IPS-18c (cell line): ENCODE results near the gene PCBP3.

ENCODE experiments used
- H3K4me3 ChIP-seq: 2 replicates; pipeline ENCODE4 v1.7.0; 2013; ENCODE audit warnings: low read depth, mild to moderate bottlenecking, low read length, moderate library complexity; ENCODE audit not compliant: insufficient read depth
- H3K9me3 ChIP-seq: one replicate; pipeline ENCODE4 v1.6.1; 2013; ENCODE audit warnings: mild to moderate bottlenecking, low read length, moderate library complexity; ENCODE audit not compliant: control insufficient read depth, insufficient read depth

The PCBP3 gene

DNA sequence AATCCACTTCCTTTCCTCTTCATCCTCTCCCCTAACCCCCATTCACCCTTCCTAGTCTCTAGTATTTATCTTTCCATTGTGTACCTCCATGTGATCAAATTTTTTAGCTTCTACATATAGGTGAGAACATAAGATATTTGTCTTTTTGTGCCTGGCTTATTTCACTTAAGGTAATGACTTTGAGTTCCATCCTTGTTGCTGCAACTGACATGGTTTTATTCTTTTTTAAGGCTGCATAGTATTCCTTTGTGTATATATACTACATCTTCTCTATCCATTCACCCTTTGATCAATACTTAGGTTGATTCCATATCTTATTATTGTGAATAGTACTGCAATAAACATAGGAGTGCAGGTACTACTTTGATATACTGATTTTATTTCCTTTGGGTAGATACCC lies 128.7 kb downstream of the PCBP3 start:
- no peaks in the 10 kb centered on the region for H3K9me3 ChIP-seq
- no peak overlapping the region for H3K4me3 ChIP-seq

DNA sequence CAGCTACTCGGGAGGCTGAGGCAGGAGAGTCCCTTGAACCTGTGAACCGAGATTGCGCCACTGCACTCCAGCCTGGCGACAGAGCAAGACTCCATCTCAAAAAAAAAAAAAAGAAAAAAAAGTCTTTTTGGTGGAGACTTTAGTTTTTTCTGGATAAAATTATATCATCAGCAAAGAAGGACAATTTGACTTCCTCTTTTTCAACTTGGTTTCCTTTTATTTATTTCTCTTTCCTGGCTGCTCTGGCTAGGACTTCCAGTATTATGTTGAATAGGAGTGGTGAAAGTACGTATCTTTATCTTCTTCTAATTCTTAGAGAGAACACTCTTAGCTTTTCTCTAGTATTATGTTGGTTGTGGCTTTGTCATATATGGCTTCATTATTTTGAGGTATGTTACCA lies 130.8 kb downstream of the PCBP3 start:
- H3K9me3 ChIP-seq: no peaks in the 10 kb centered on the region
- H3K4me3 ChIP-seq: no peak overlapping the region

DNA sequence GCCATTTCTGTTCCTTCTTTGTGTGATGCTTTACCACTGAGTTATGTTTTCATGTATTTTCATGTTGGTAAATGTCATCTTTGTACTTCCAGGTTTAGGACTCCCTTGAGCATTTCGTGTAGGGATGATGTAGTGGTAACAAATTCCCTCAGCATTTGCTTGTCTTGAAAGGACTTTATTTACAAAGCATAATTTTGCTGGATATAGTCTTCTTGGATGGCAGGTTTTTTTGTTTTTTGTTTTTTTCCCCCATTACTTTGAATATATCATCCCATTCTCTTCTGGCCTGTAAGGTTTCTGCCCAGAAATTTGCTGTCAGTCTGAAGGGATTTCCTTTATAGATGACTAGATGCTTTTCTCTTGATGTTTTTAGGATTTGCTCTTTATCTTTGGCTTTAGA lies 133.4 kb downstream of the PCBP3 start:
- Histone ChIP-seq H3K4me3 (no peak overlapping the region), H3K9me3 (no peaks in the 10 kb centered on the region)

DNA sequence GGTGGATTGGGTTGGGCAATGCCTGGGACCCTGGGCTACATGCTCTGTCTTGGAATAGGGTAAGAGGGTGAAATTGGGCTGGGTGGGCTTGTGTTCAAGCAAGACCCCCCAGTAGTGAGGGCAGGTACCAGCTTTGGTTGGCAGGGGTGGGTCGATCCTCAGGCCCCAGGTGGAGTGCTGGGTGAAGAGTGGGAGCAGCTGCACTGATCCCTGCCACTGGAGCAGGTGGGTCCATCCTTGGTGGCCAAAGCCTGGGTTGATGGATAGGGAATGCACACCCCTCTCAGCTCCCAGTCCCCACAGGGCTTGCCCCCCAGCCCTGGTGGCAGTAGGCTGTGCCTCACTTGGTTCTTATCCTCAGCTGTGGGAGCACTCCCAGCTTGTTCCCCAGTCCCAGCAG lies 135.2 kb downstream of the PCBP3 start:
- no peak overlapping the region for H3K4me3 ChIP-seq
- H3K9me3 ChIP-seq: no peaks in the 10 kb centered on the region

DNA sequence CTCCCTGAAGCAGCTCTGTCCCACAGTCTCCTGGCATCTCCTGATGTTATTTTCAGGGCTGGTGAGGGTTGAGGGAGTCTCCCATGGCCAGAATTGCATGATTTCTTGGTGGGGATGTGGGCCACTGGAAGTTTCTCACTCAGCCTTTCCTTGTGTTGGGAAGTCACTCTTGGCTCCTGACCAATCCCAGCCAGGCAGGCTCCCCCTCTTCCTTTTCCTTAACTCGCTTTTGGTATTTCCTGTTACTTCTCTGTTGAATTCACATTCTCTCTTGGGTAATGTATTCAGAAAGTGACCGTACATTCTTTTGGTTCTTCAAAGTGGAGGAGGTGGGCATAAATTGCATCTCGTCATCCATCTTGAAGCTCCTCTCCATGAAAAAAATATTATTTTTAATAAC lies 135.7 kb downstream of the PCBP3 start:
- Histone ChIP-seq H3K4me3 (no peak overlapping the region), H3K9me3 (no peaks in the 10 kb centered on the region)

DNA sequence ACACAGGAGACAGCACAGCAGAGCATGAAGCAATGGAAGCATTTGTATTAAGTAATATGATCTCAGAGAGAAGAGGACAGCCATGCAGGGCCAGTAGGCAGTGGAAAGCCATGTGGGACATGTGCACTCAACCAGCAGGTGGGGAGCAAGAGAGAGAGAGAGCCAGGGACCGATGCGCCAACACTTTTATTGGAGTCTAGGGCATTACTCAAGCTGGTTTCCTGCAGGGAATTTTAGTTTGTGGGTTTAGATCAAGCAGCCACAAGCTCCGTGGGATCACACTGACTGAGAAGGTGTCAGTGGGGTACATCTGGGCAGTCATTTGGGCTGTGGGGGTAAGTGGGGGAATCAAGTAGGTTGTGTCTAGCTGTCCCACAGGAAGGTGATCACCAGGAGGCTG lies 137.1 kb downstream of the PCBP3 start:
- Histone ChIP-seq H3K9me3 (no peaks in the 10 kb centered on the region), H3K4me3 (no peak overlapping the region)

DNA sequence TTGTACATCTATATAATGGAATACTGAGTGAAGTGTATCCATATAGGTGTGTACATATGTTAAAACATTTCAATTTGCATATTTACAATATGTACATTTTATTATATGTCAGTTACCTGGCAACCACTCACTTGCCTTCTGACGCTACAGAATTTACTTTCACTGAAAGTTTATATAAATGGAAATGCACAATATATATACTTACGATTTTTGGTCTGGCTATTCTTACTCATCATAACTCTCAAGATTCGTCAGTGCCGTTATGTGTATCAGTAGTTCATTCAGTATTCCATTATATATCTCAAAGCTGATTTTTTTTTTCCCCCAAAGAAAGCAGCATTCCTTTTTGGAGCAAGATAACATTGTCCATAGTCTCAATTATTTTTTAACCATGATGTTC lies 138.2 kb downstream of the PCBP3 start:
- no peak overlapping the region for H3K4me3 ChIP-seq
- H3K9me3 ChIP-seq: no peaks in the 10 kb centered on the region

DNA sequence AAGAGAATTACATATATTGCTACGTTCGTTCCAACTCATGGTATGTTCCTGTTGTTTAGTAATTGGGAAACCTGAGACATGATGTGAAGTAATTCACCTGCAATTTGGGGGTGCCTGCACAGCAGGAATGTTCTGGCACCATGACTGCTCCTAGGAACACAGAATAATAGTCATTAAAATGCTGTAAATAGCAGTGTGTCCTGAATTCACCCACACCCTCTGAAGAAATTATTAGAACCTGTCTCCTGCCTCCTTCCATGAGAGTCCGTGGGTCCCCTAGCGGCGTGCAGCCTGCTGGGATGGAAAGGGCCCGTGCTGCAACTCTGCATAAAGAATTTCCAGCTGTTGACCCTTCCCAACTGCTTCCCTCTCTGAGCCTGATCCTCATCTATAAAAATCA lies 143.1 kb downstream of the PCBP3 start:
- H3K9me3 ChIP-seq: no peaks in the 10 kb centered on the region
- no peak overlapping the region for H3K4me3 ChIP-seq

DNA sequence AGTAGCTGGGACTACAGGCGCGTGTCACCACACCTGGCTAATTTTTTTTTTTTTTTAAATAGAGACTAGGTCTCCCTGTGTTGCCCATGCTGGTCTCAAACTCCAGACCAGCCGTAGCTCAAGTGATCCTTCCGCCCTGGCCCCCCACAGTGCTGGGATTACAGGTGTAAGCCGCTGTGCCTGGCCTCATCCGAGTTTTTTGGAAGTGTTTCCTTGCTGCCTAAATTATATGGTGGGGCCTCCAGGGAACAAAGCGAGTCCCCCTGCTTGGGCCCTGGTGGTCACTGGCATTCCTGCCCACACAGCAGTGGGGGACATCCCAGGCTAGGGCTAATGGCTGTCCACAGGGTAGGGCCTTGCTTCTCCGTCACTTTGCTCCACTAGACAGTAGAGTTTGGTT lies 143.8 kb downstream of the PCBP3 start:
- no peaks in the 10 kb centered on the region for H3K9me3 ChIP-seq
- no peak overlapping the region for H3K4me3 ChIP-seq

DNA sequence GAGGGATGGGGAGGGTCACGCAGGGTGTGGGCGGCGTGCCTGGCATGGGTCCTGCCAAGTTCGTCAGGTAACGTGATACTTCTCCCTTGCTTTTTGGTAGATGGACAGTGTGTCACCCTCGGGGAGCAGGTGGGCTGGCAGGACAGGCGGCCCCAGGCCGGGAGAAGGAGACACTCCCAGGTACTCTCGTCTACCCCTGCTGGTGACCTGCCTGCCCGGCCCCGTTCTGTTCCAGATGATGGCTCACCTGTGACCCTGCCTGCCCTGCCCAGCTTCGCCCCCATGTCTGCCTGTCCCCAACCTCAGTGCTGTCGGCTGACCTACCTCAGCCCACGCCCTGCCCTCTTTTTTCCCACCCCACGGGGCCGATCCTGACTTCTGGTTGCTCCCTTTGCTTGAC lies 144.7 kb downstream of the PCBP3 start:
- no peaks in the 10 kb centered on the region for H3K9me3 ChIP-seq
- no peak overlapping the region for H3K4me3 ChIP-seq

DNA sequence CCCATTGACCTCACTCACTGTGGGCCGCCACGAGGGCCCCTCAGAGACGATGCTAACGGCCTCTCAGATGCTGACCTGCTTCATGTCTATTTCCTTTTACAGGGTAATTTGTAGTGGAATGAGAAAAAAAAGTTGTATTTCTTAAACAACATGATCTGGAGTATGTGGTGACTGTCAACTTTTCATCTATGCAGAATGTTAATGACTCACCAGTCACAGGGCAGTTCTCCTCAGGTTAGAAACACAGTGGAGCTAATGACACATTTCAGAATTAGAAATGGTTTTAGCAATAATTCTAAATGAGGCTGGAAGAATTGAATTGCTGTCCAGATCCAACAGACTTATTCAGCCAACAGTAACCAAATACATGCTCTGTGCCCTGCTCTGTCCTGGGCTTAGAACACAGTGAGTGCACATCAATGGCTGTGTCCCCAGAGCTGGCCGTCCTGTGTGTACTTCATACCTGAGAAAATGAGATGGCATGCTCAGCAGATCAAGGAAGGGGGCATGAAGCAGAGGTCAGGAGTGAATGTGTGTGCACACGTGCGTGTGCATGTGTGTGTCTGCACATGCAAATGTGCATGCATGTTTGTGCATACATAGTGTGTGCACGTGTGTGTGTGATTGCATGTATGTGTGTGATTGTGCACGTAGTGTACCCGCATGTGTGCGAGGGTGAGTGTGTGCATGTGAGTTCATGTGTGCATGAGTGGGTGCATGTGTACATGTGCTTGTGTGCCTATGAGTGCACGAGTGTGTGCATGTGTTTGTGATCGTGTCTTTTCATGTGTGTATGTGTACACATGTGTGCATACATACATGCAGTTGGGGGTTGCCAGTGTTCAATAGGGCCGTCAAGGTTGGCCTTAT lies 145.3 kb downstream of the PCBP3 start:
- no peak overlapping the region; the same call in 1 of the 2 replicates for H3K4me3 ChIP-seq
- no peaks in the 10 kb centered on the region for H3K9me3 ChIP-seq

DNA sequence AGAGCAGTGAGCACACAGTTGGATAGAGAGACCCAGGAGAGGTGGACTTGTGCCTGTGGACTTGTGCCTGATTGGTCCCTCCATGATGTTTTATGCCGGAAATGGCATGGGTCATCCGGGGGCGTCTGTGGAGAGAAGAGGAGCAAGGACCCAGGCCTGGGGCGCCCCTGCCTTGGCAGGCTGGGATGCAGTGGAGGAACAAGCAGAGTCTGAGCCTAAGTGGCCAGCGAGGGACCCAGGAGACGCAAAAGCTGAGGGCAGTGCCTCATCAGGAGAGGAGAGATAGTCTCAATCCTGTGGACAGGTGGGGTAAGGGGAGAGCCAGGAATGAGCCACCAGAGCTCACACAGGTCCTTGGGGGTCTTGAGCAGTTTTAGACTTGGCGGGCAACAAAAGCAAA lies 146.9 kb downstream of the PCBP3 start:
- no peaks in the 10 kb centered on the region for H3K9me3 ChIP-seq
- no peak overlapping the region for H3K4me3 ChIP-seq

DNA sequence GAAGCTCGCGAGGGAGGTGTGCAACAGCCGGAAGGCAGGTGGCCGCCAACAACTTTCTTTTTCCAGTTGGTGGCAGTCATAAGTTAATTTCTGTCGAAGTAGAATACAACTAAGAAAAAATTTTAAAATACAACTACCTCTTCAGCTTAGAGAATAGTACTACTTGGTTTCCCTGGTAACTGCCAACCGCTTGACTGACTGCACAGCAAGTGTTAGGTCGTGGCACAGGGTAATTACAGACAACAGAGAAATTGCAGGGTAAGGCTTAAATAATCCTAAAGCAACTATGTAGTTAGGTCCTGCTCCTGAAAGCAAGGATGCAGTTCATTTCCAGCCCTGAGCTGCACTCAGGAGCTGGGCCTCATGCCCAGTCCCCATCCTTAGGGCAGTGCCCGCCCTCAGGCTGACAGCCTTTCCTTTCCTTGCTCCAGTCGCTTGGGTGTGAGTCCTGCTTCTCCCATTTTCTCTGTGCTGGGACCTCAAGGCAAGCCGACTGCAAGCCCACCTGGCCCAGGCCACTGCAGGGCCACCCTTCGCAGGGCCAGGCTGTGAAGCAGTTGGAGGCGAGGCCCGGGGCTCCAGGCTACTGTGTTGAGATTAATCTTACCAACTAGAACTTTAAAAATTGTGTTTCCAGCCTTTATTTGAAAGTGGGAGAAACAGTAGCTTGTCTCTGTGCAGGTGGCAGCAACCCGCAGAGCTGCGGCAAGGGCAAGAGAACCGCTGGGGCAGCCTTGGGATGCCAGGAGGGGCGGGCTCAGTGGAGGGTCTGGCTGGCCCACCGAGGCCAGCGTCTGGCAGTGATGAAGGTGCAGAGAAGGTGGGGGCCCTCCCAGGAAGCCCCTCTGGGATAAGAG lies 148.3 kb downstream of the PCBP3 start:
- Histone ChIP-seq H3K9me3 (no peaks in the 10 kb centered on the region), H3K4me3 (no peak overlapping the region)

DNA sequence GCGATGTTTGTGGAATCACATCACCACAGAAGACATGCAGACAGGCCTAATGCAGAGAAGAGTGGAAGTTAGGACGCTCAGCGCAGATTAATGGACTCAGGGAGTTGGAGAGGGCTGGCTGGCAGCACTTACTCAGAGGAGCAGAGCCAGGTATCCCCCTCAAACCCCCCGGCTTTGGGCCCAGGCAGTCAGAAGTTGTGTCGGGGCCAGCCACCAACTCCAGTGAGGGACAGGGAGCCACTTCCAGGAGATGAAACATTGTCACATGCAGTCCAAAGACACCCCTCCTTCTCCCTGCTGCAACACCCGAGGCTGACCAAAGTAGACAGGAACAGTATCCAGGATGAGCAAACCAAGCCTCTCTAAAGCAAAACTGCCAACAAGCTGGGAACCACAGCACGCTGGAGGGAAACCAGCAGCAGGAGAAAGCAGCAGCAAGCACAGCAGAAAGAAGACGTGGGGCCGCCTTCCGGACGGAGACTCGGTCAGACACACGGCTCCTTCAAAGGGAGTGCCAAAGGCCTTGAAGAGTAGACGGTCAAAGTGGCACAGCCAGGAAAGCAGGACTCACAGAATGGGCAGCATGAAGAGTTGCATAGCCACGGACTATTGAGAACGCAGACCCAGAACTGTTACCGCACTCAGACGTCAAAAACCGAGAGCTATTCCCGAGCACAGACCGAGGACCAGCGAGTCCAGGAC lies 149.3 kb downstream of the PCBP3 start:
- H3K9me3 ChIP-seq: no peaks in the 10 kb centered on the region
- no peak overlapping the region for H3K4me3 ChIP-seq

DNA sequence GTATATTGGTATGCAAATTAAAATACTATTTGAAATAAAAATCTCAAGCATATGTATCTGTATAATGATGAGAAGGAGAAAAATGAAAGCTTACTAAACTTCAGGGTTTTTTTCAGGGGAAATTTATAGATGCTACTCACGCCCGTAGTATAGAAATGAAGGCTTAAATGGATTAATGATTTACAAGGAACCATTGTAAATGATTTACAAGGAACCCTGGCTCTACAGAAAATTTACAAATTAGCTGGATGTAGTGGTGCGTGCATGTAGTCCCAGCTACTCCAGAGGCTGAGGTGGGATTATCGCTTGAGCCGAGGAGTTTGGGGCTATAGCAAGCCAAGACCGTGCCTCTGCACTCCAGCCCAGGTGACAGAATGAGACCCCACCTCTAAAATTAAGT lies 150.5 kb downstream of the PCBP3 start:
- Histone ChIP-seq H3K4me3 (no peak overlapping the region), H3K9me3 (no peaks in the 10 kb centered on the region)

DNA sequence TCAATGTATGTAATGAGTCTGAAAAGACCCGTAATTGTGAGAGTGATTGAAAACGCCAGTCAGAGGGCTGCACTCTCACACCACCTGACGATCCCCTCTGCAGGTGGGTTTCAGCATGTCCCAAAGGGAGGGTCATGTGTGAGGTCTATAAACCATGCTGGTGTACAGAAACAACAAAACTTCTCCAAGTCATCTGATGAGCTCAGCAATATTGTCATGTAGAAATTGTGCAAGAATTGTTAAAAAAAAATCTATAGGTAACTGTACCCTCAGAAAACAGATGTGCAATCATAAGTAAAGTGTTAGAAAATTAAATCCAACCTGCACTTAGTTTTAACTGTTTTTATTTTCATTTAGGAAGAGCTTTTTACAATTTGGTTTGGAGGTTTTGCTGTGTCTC lies 152.5 kb downstream of the PCBP3 start:
- no peaks in the 10 kb centered on the region for H3K9me3 ChIP-seq
- H3K4me3 ChIP-seq: no peak overlapping the region

DNA sequence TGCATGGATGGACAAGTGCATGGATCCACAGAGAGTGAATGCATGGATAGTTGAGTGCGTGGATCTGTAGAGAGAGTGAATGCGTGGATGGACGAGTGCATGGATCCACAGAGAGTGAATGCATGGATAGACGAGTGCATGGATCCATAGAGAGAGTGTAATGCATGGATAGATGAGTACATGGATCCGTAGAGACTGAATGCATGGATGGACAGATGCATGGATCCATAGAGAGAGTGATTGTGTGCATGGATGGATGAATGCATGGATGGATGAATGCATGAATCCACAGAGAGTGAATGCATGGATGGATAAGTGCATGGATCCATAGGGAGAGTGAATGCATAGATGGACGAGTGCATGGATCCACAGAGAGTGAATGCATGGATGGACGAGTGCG lies 153.8 kb downstream of the PCBP3 start:
- no peaks in the 10 kb centered on the region for H3K9me3 ChIP-seq
- no peak overlapping the region for H3K4me3 ChIP-seq
